ENCODE data around the gene HSPG2.

DNA sequence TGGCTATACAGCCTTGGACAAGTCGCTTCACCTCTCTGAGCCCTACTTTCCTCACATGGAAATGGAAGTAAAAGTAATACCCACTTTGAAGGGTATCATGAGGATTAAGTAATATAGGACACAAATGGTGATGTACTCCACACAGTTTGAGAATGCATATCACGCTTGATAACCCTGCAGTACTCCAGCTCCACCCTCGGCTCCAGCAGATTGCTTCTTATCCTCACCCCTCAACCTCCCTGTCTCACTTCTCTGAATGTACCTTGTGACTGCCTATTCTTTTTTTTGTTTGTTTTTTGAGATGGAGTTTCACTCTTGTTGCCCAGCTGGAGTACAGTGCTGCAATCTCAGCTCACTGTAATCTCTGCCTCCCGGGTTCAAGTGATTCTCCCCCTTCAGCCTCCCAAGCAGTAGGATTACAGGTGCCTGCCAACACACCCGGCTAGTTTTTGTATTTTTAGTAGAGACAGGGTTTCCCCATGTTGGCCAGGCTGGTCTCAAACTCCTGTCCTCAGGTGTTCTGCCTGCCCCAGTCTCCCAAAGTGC lies 69.6 kb downstream of the HSPG2 start:
- TF ChIP-seq POLR2AphosphoS5 (IDR thresholded peaks at IDR 0.05; ENCODE audit: low read depth, low read length) (no peak), POLR2A (IDR thresholded peaks at IDR 0.05; ENCODE audit: low read depth, low read length) (no peak), TAF1 (IDR thresholded peaks at IDR 0.05; ENCODE audit: borderline replicate concordance, low read depth, low read length) (no peak)
